Endodermal cell (in vitro differentiated cells): Measurements from ENCODE around the gene PPIL4. TPM values are rescaled to one million over a fixed set of nuclear protein-coding genes. Genes with fewer than 3 reads are reported as not detected.
A peak's percentile ranks its signal among the peaks of the same experiment; 100 is the strongest.

Source experiments
- DNase-seq: peaks from one replicate; pipeline ENCODE4 v3.0.0-alpha.2; 2017
- H3K27ac ChIP-seq: 2 replicates; pipeline ENCODE4 v1.5.1; 2013; ENCODE audit warnings: mild to moderate bottlenecking, low read depth, low read length, moderate library complexity
- H3K27me3 ChIP-seq: 2 replicates; pipeline ENCODE4 v1.6.1; 2013; ENCODE audit warnings: mild to moderate bottlenecking, low read length, moderate library complexity; ENCODE audit not compliant: insufficient read depth, control insufficient read depth, poor library complexity, severe bottlenecking
- H3K36me3 ChIP-seq: 2 replicates; pipeline ENCODE4 v1.7.0; 2013; ENCODE audit warnings: mild to moderate bottlenecking, low read length, moderate library complexity; ENCODE audit not compliant: control insufficient read depth, insufficient read depth
- H3K4me1 ChIP-seq: one replicate; pipeline ENCODE4 v1.7.0; 2013; ENCODE audit warnings: low read length; ENCODE audit not compliant: control insufficient read depth, insufficient read depth
- H3K4me3 ChIP-seq: 2 replicates; pipeline ENCODE4 v1.5.1; 2013; ENCODE audit warnings: mild to moderate bottlenecking, low read length, moderate library complexity
- H3K9ac ChIP-seq: 2 replicates; pipeline ENCODE4 v1.6.1; 2013; ENCODE audit warnings: mild to moderate bottlenecking, low read length, moderate library complexity; ENCODE audit not compliant: poor library complexity, severe bottlenecking; ENCODE audit errors: extremely low read depth
- H3K9me3 ChIP-seq: 2 replicates; pipeline ENCODE4 v1.6.1; 2013; ENCODE audit warnings: mild to moderate bottlenecking, low read length, moderate library complexity; ENCODE audit not compliant: control insufficient read depth
- H3K27ac Mint-ChIP-seq: 2 replicates; pipeline ENCODE4 v1.8.0; 2020; ENCODE audit warnings: mixed read lengths
- H3K27me3 Mint-ChIP-seq: 2 replicates; pipeline ENCODE4 v1.8.0; 2021; ENCODE audit warnings: mild to moderate bottlenecking, mixed read lengths; ENCODE audit not compliant: insufficient read depth
- H3K36me3 Mint-ChIP-seq: 2 replicates; pipeline ENCODE4 v1.8.0; 2020; ENCODE audit warnings: low read depth, mixed read lengths
- H3K4me1 Mint-ChIP-seq: 2 replicates; pipeline ENCODE4 v1.8.0; 2020; ENCODE audit warnings: mixed read lengths
- H3K4me3 Mint-ChIP-seq: 2 replicates; pipeline ENCODE4 v1.8.0; 2020; ENCODE audit warnings: mild to moderate bottlenecking, moderate library complexity, mixed read lengths
- H3K9me3 Mint-ChIP-seq: 2 replicates; pipeline ENCODE4 v1.8.0; 2020; ENCODE audit warnings: mild to moderate bottlenecking, mixed read lengths
- CTCF ChIP-seq: fragments of 200-600 bp; sonication (generic); conservative IDR thresholded peaks from 2 replicates; pipeline ENCODE4 v1.5.0; 2021; ENCODE audit warnings: antibody characterized with exemption, mild to moderate bottlenecking
- WGBS, 2 experiments: methylation state at CpG; one replicate each; pipeline versions ENCODE4 v1.1.5 to v1.1.7; 2013; ENCODE audit warnings: missing lambda C conversion rate in 2 of 2, mixed read lengths in 1 of 2; ENCODE audit not compliant: insufficient coverage in 1 of 2, insufficient read length in 1 of 2; 5-methylcytosine and 5-hydroxymethylcytosine counted together
- total RNA-seq, 2 donors: library from RNA; stranded (reverse); fragmentation: NEBNext Ultra II Directional in 1 of 2; extraction: Animal tissue kit (Norgen Biotek cat#: 25700) in 1 of 2; gene quantifications; 2 replicates in 1 of 2; 3 replicates in 1 of 2; pipeline ENCODE4 v1.2.1, GENCODE V29; 2021

PPIL4 gene
- total RNA-seq, 2 donors from 2014 or later, result 35.8 to 41.7 TPM

- H3K27ac Mint-ChIP-seq, result no peak overlapping the region
- WGBS, 2 experiments, result 79 to 84% methylated on average over 3 of the region's 3 CpGs
- Histone ChIP-seq H3K4me1 (peaks cover 4% of the 10 kb centered on the region), H3K9ac (no peak overlapping the region), H3K9me3 (no peaks in the 10 kb centered on the region), H3K36me3 (no peaks in the 10 kb centered on the region), H3K27ac (no peak overlapping the region), H3K4me3 (no peak overlapping the region), H3K27me3 (peaks cover 69% of the 10 kb centered on the region)
- H3K27me3 Mint-ChIP-seq, result peaks cover 59% of the 10 kb centered on the region
- H3K9me3 Mint-ChIP-seq, result no peaks in the 10 kb centered on the region
- peak; percentile 76 for DNase-seq
- no peak overlapping the region for H3K4me3 Mint-ChIP-seq
- H3K4me1 Mint-ChIP-seq, result peaks cover 2% of the 10 kb centered on the region
- no peaks in the 10 kb centered on the region for H3K36me3 Mint-ChIP-seq
- TF ChIP-seq CTCF, result peak; percentile 71
Measured at GRCh38 chr6:149560736-149561135, 14.9 kb upstream of the PPIL4 start.

GRCh38 chr6:149559389-149559788 is 13.5 kb upstream of the PPIL4 start:
- Mint-ChIP-seq H3K27ac (no peak overlapping the region), H3K4me3 (no peak overlapping the region), H3K27me3 (peaks cover 63% of the 10 kb centered on the region), H3K4me1 (no peaks in the 10 kb centered on the region), H3K9me3 (no peaks in the 10 kb centered on the region), H3K36me3 (no peaks in the 10 kb centered on the region)
- DNase-seq, result no peak
- no peak overlapping the region for H3K9ac ChIP-seq
- no peaks in the 10 kb centered on the region for H3K36me3 ChIP-seq
- peaks cover 77% of the 10 kb centered on the region for H3K27me3 ChIP-seq
- no peak overlapping the region for H3K4me3 ChIP-seq
- 81% methylated on average over 2 of the region's 2 CpGs; no CpG with 5 or more reads in 1 of the 2 experiments for WGBS, 2 experiments
- no peaks in the 10 kb centered on the region for H3K4me1 ChIP-seq
- no peak for TF ChIP-seq CTCF
- H3K27ac ChIP-seq, result no peak overlapping the region
- no peaks in the 10 kb centered on the region for H3K9me3 ChIP-seq

DNA sequence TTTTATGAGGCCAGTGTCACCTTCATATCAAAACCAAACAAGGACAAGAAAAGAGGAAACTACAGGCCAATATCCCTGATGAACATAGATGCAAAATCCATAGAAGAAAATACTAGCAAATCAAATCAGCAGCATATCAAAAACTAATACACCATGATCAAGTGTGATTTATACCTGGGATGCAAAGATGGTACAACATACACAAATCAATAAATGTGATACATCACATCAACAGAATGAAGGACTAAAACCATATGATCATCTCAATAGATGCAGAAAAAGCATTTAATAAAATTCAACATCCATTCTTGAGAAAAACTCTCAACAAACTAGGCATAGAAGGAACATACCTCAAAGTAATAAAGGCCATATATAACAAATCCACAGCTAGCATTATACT is 12.2 kb upstream of the PPIL4 start:
- Histone ChIP-seq H3K27me3 (peaks cover 77% of the 10 kb centered on the region), H3K9me3 (no peaks in the 10 kb centered on the region), H3K4me1 (no peaks in the 10 kb centered on the region), H3K36me3 (no peaks in the 10 kb centered on the region), H3K27ac (no peak overlapping the region), H3K9ac (no peak overlapping the region), H3K4me3 (no peak overlapping the region)
- Mint-ChIP-seq H3K4me3 (no peak overlapping the region), H3K9me3 (no peaks in the 10 kb centered on the region), H3K27me3 (peaks cover 61% of the 10 kb centered on the region), H3K27ac (no peak overlapping the region), H3K4me1 (no peaks in the 10 kb centered on the region), H3K36me3 (no peaks in the 10 kb centered on the region)
- no peak for TF ChIP-seq CTCF
- DNase-seq, result no peak
